Trophoblast cell (in vitro differentiated cells and primary cell): ENCODE measurements around the gene GZMA.

Source experiments
- DNase-seq, 2 donors: peaks; one replicate each; pipeline ENCODE4 v3.0.0-alpha.2; 2016
- H2AFZ ChIP-seq: 2 replicates; pipeline ENCODE4 v1.6.1; 2013; ENCODE audit warnings: low read length, moderate library complexity, mild to moderate bottlenecking; ENCODE audit not compliant: insufficient read depth, poor library complexity
- H2AK5ac ChIP-seq: 2 replicates; pipeline ENCODE4 v1.6.1; 2013; ENCODE audit warnings: mild to moderate bottlenecking, low read length
- H2BK120ac ChIP-seq: 2 replicates; pipeline ENCODE4 v1.6.1; 2013; ENCODE audit warnings: low read length, mild to moderate bottlenecking, moderate library complexity; ENCODE audit not compliant: insufficient read depth, poor library complexity
- H2BK12ac ChIP-seq: 2 replicates; pipeline ENCODE4 v1.6.1; 2013; ENCODE audit warnings: mild to moderate bottlenecking, low read length, moderate library complexity
- H2BK5ac ChIP-seq: 2 replicates; pipeline ENCODE4 v1.6.1; 2013; ENCODE audit warnings: low read length, low read depth, moderate library complexity, mild to moderate bottlenecking; ENCODE audit not compliant: poor library complexity
- H3K14ac ChIP-seq: 2 replicates; pipeline ENCODE4 v1.6.1; 2013; ENCODE audit warnings: mild to moderate bottlenecking, low read length
- H3K18ac ChIP-seq: 2 replicates; pipeline ENCODE4 v1.6.1; 2013; ENCODE audit warnings: mild to moderate bottlenecking, low read length
- H3K23ac ChIP-seq: 2 replicates; pipeline ENCODE4 v1.6.1; 2013; ENCODE audit warnings: low read length
- H3K27ac ChIP-seq: 2 replicates; pipeline ENCODE4 v1.5.1; 2013; ENCODE audit warnings: low read depth, mild to moderate bottlenecking, inconsistent platforms, low read length, moderate library complexity
- H3K27me3 ChIP-seq: 2 replicates; pipeline ENCODE4 v1.6.1; 2013; ENCODE audit warnings: inconsistent platforms, mild to moderate bottlenecking, low read length, moderate library complexity; ENCODE audit not compliant: insufficient read depth
- H3K36me3 ChIP-seq, 2 experiments: 1 replicate in 1 of 2; 2 replicates in 1 of 2; pipeline ENCODE4 v1.6.1; 2013; ENCODE audit warnings: low read length in 2 of 2, mild to moderate bottlenecking in 2 of 2, moderate library complexity in 1 of 2; ENCODE audit not compliant: insufficient read depth in 2 of 2, control insufficient read depth in 1 of 2
- H3K4ac ChIP-seq: 2 replicates; pipeline ENCODE4 v1.6.1; 2013; ENCODE audit warnings: low read depth, mild to moderate bottlenecking, low read length, moderate library complexity
- H3K4me1 ChIP-seq, 2 experiments: 1 replicate in 1 of 2; 2 replicates in 1 of 2; pipeline ENCODE4 v1.6.1; 2013; ENCODE audit warnings: low read length in 2 of 2, mild to moderate bottlenecking in 2 of 2, moderate library complexity in 1 of 2; ENCODE audit not compliant: insufficient read depth in 2 of 2, control insufficient read depth in 1 of 2
- H3K4me2 ChIP-seq: 2 replicates; pipeline ENCODE4 v1.6.1; 2013; ENCODE audit warnings: inconsistent platforms, mild to moderate bottlenecking, low read length, moderate library complexity
- H3K4me3 ChIP-seq: 2 replicates; pipeline ENCODE4 v1.5.1; 2013; ENCODE audit warnings: mild to moderate bottlenecking, low read depth, low read length, inconsistent platforms
- H3K79me1 ChIP-seq: one replicate; pipeline ENCODE4 v1.6.1; 2013; ENCODE audit warnings: low read length
- H3K79me2 ChIP-seq: 2 replicates; pipeline ENCODE4 v1.6.1; 2013; ENCODE audit warnings: low read length, mild to moderate bottlenecking; ENCODE audit not compliant: control insufficient read depth, insufficient read depth, poor library complexity
- H3K9ac ChIP-seq: 2 replicates; pipeline ENCODE4 v1.6.1; 2013; ENCODE audit warnings: mild to moderate bottlenecking, low read length
- H3K9me3 ChIP-seq: 2 replicates; pipeline ENCODE4 v1.6.1; 2013; ENCODE audit warnings: low read depth, mild to moderate bottlenecking, control low read depth, inconsistent platforms, low read length; ENCODE audit not compliant: insufficient read depth
- H4K12ac ChIP-seq: 2 replicates; pipeline ENCODE4 v1.6.1; 2013; ENCODE audit warnings: low read depth, mild to moderate bottlenecking, low read length, moderate library complexity
- H4K8ac ChIP-seq: 2 replicates; pipeline ENCODE4 v1.6.1; 2013; ENCODE audit warnings: low read depth, mild to moderate bottlenecking, low read length, moderate library complexity
- H4K91ac ChIP-seq: one replicate; pipeline ENCODE4 v1.6.1; 2013; ENCODE audit warnings: low read depth, mild to moderate bottlenecking, low read length, moderate library complexity
- WGBS: extraction: QIAGEN DNeasy Blood & Tissue Kit; methylation state at CpG from one replicate; pipeline ENCODE4 v1.1.7; 2013; ENCODE audit warnings: missing lambda C conversion rate; ENCODE audit not compliant: insufficient read length, insufficient coverage; ENCODE audit errors: extremely low coverage; 5-methylcytosine and 5-hydroxymethylcytosine counted together

Gene GZMA

GRCh38 chr5:55063899-55064298, 38.5 kb upstream of the GZMA start:
- Histone ChIP-seq H3K79me1 (no peaks in the 10 kb centered on the region), H3K4ac (no peak overlapping the region), H4K8ac (no peak overlapping the region)

GRCh38 chr5:55064523-55064922, 37.9 kb upstream of the GZMA start:
- H4K12ac ChIP-seq, result no peak overlapping the region
- H3K23ac ChIP-seq, result no peak overlapping the region
- no peaks in the 10 kb centered on the region for H3K27me3 ChIP-seq
- WGBS, result no CpG with 5 or more reads among the region's 3 CpGs
- no peaks in the 10 kb centered on the region for H3K79me1 ChIP-seq
- no peak overlapping the region for H4K8ac ChIP-seq
- H3K4me1 ChIP-seq, result no peaks in the 10 kb centered on the region
- H3K9me3 ChIP-seq, result peaks cover under 1% of the 10 kb centered on the region
- no peak overlapping the region for H2BK5ac ChIP-seq
- no peak overlapping the region for H3K27ac ChIP-seq
- no peak for DNase-seq
- H3K14ac ChIP-seq, result no peak overlapping the region
- no peak overlapping the region for H3K4me3 ChIP-seq
- H2AFZ ChIP-seq, result no peak overlapping the region
- no peak overlapping the region for H2BK120ac ChIP-seq
- H3K18ac ChIP-seq, result no peak overlapping the region
- no peak overlapping the region for H4K91ac ChIP-seq
- H3K4me2 ChIP-seq, result no peak overlapping the region
- H3K79me2 ChIP-seq, result no peaks in the 10 kb centered on the region
- no peak overlapping the region for H3K9ac ChIP-seq
- no peaks in the 10 kb centered on the region for H3K36me3 ChIP-seq
- H2BK12ac ChIP-seq, result no peak overlapping the region
- no peak overlapping the region for H2AK5ac ChIP-seq
- H3K4ac ChIP-seq, result no peak overlapping the region

More at GRCh38 chr5:55063899-55064298, 38.5 kb upstream of the GZMA start:
- Histone ChIP-seq H3K4me1 (no peaks in the 10 kb centered on the region), H3K18ac (no peak overlapping the region), H3K23ac (no peak overlapping the region), H3K14ac (no peak overlapping the region), H3K9ac (no peak overlapping the region), H4K91ac (no peak overlapping the region), H3K9me3 (no peaks in the 10 kb centered on the region), H3K36me3 (no peaks in the 10 kb centered on the region), H3K27ac (no peak overlapping the region), H2AFZ (no peak overlapping the region), H3K27me3 (no peaks in the 10 kb centered on the region), H3K79me2 (no peaks in the 10 kb centered on the region), H3K4me3 (no peak overlapping the region), H2BK5ac (no peak overlapping the region), H2BK12ac (no peak overlapping the region), H3K4me2 (no peak overlapping the region), H2AK5ac (no peak overlapping the region), H4K12ac (no peak overlapping the region), H2BK120ac (no peak overlapping the region)
- no peak for DNase-seq
- no CpG with 5 or more reads among the region's 2 CpGs for WGBS

- Histone ChIP-seq H2BK5ac (no peak overlapping the region), H3K14ac (no peak overlapping the region), H3K23ac (no peak overlapping the region), H3K27me3 (no peaks in the 10 kb centered on the region), H3K79me2 (no peaks in the 10 kb centered on the region), H3K4ac (no peak overlapping the region), H4K91ac (no peak overlapping the region), H3K4me3 (no peak overlapping the region), H3K27ac (no peak overlapping the region), H3K36me3 (no peaks in the 10 kb centered on the region), H3K9ac (no peak overlapping the region), H3K4me2 (no peak overlapping the region), H2BK12ac (no peak overlapping the region), H3K79me1 (no peaks in the 10 kb centered on the region), H3K4me1 (no peaks in the 10 kb centered on the region), H2AK5ac (no peak overlapping the region), H2BK120ac (no peak overlapping the region), H4K8ac (no peak overlapping the region), H3K18ac (no peak overlapping the region), H4K12ac (no peak overlapping the region), H2AFZ (no peak overlapping the region), H3K9me3 (peaks cover 3% of the 10 kb centered on the region)
- WGBS, result no CpG with 5 or more reads among the region's 3 CpGs
- no peak for DNase-seq
Measured at GRCh38 chr5:55066277-55066676, 36.2 kb upstream of the GZMA start.

- Histone ChIP-seq H4K12ac (no peak overlapping the region), H3K9me3 (peaks cover 3% of the 10 kb centered on the region), H3K4me2 (no peak overlapping the region), H3K4me3 (no peak overlapping the region), H2BK5ac (no peak overlapping the region), H3K27me3 (no peaks in the 10 kb centered on the region), H2AFZ (no peak overlapping the region), H3K9ac (no peak overlapping the region), H3K27ac (no peak overlapping the region), H2BK120ac (no peak overlapping the region), H3K4ac (no peak overlapping the region), H3K23ac (no peak overlapping the region), H3K4me1 (no peaks in the 10 kb centered on the region), H3K79me1 (no peaks in the 10 kb centered on the region), H3K36me3 (no peaks in the 10 kb centered on the region), H2AK5ac (no peak overlapping the region), H2BK12ac (no peak overlapping the region), H3K79me2 (no peaks in the 10 kb centered on the region), H3K14ac (no peak overlapping the region), H3K18ac (no peak overlapping the region), H4K8ac (no peak overlapping the region), H4K91ac (no peak overlapping the region)
- no peak for DNase-seq
- WGBS, result no CpG with 5 or more reads among the region's 1 CpG
Measured at GRCh38 chr5:55070968-55071367, 31.5 kb upstream of the GZMA start.
